ENCODE measurements around the gene WDR38. TPM values are rescaled to one million over a fixed set of nuclear protein-coding genes. Genes with fewer than 3 reads are reported as not detected.
A peak's percentile ranks its signal among the peaks of the same experiment; 100 is the strongest.

WDR38 gene
- not detected in 2 replicates for total RNA-seq (2016; rRNA removed; fragmentation: Illumina TruSeq; extraction: Trizol)
- not detected in 2 replicates for total RNA-seq (2016; cell fraction: cytosol; rRNA removed; fragmentation: Illumina TruSeq; extraction: Trizol; ENCODE audit: low read depth)
- not detected in 2 replicates for total RNA-seq (2016; cell fraction: insoluble cytoplasmic fraction; rRNA removed; fragmentation: Illumina TruSeq; extraction: Trizol)
- total RNA-seq (2016; cell fraction: membrane; rRNA removed; fragmentation: Illumina TruSeq; extraction: Trizol), result not detected in 2 replicates
- not detected in 2 replicates for total RNA-seq (2016; cell fraction: nucleus; rRNA removed; fragmentation: Illumina TruSeq; extraction: Trizol)
- not detected in 2 replicates for polyA plus RNA-seq (2011; rRNA removed)
- polyA plus RNA-seq (2011; cell fraction: cytosol; rRNA removed), result not detected in 2 replicates
- not detected in 2 replicates for polyA plus RNA-seq (2011; cell fraction: nucleus; rRNA removed)
- 0.11 TPM in 1 of 2 replicates, not detected in the other for polyA plus RNA-seq (2012)
- not detected in 2 replicates for polyA plus RNA-seq (2016; cell fraction: cytosol; fragmentation: Illumina TruSeq; extraction: Trizol; ENCODE audit: low read depth)
- polyA plus RNA-seq (2016; cell fraction: insoluble cytoplasmic fraction; fragmentation: Illumina TruSeq; extraction: Trizol; ENCODE audit: low read depth), result not detected in 2 replicates
- not detected in 2 replicates for polyA plus RNA-seq (2016; cell fraction: membrane; fragmentation: Illumina TruSeq; extraction: Trizol; ENCODE audit: low read depth)
- polyA plus RNA-seq (2016; cell fraction: nucleus; fragmentation: Illumina TruSeq; extraction: Trizol; ENCODE audit: insufficient read depth, low read depth), result not detected in 2 replicates
- polyA minus RNA-seq (2011; rRNA and poly(A)+ RNA removed; ENCODE audit: low replicate concordance), result not detected in 2 replicates
- not detected in 2 replicates for polyA minus RNA-seq (2011; cell fraction: cytosol; rRNA and poly(A)+ RNA removed)
- not detected in 2 replicates for polyA minus RNA-seq (2011; cell fraction: nucleus; rRNA and poly(A)+ RNA removed)
- Bru-seq, nascent RNA, result not detected
- not detected for BruChase-seq, experiment 1, labeled RNA remaining after a 6-hour chase
- not detected for BruChase-seq, experiment 2, labeled RNA remaining after a 2-hour chase
- long read RNA-seq, experiment 1, result 0 reads
- long read RNA-seq, experiment 2, result 0 reads

GRCh38 chr9:124852829-124853531, at the start of gene WDR38:
WDR38 (plus strand) TSS chr9:124853460; CDS start chr9:124853532, 72 bp downstream.
- H3K4me3 ChIP-seq (replicated peaks in 1 of 3; ENCODE audit: insufficient read depth in 1 of 3, low read depth in 2 of 3, low read length in 3 of 3), result peak within 1 kb of the TSS; percentile 24 to 69 (median 54); a peak in 5 of 6 replicates
- H2AFZ ChIP-seq (ENCODE audit: low read length), result no peak within 1 kb of the TSS
- H3K27ac ChIP-seq (ENCODE audit: extremely low read length, insufficient read depth, low read length), result no peak within 1 kb of the TSS
- H3K9me3 ChIP-seq (ENCODE audit: low read length), result no peaks in the 10 kb centered on the region
- H3K4me1 ChIP-seq (ENCODE audit: insufficient read depth, low read length), result peaks cover 38% of the 10 kb centered on the region
- H3K4me2 ChIP-seq (ENCODE audit: low read depth, low read length), result peak within 1 kb of the TSS; percentile 86
- ChIA-PET CTCF (ENCODE audit: low intra/inter-chr PET ratio, low total read pairs) (interaction anchor here (0.8 to 3.4 kb wide), 6 partner anchors 12 to 141 kb away, joined by 5 to 167 read pairs (median 17); partner anchors contain the start of genes NR6A1 and OLFML2A), POLR2A (interaction anchor here (0.7 to 4.1 kb wide), 10 partner anchors 8 to 82 kb away, joined by 3 to 16 read pairs (median 4); partner anchors contain the start of genes ARPC5L, NR6A1, OLFML2A and RPL35)
- no TSS peak for BruUV-seq (replicated peaks)
- 7% methylated on average over 11 of the region's 51 CpGs for WGBS (ENCODE audit: low lambda C conversion rate)
- H3K9ac ChIP-seq (ENCODE audit: insufficient read depth, low read depth, low read length), result peak within 1 kb of the TSS; percentile 28; the same call in 1 of the 2 replicates
- no peaks in the 10 kb centered on the region for H3K79me2 ChIP-seq (ENCODE audit: insufficient read depth, low read length)
- intact Hi-C loops (cut with micrococcal nuclease; ENCODE audit: unreplicated experiment) (loop anchor here (1.0 to 2.0 kb wide), 2 partner anchors 58 to 79 kb away; no protein-coding TSS in a partner anchor), in situ Hi-C loops (cut with HindIII; ENCODE audit: extremely low pct_ligation_motif_present, low pct_unique_long_range_greater_than_20kb) (loop anchor here (5.0 kb wide), 1 partner anchor 81 kb away; the partner anchor contains the start of gene NR6A1)
- H3K36me3 ChIP-seq (replicated peaks in 1 of 2; ENCODE audit: control insufficient read depth in 1 of 2, insufficient read depth in 2 of 2, low read length in 2 of 2), result peaks cover 3 to 11% of the 10 kb centered on the region in 2 experiments; a peak in 4 of 5 replicates
- H3K27me3 ChIP-seq (ENCODE audit: control insufficient read depth in 1 of 2, insufficient read depth in 2 of 2, low read length in 2 of 2), result no peaks in the 10 kb centered on the region; a peak in 2 of 5 replicates
- ATAC-seq (peak; percentile 79), DNase-seq (ENCODE audit: low spot score) (peak; percentile 77), FAIRE-seq (peak; percentile 36)
- peaks cover 8% of the 10 kb centered on the region; the same call in 1 of the 2 replicates for H4K20me1 ChIP-seq (ENCODE audit: insufficient read depth, low read length)
- TF ChIP-seq RFX1 (IDR thresholded peaks at IDR 0.05), result peak; percentile 47; the same call in 1 of the 2 replicates
- TF ChIP-seq DDIT3 (CRISPR knock-in tag; IDR thresholded peaks at IDR 0.05), result no peak
- TF ChIP-seq SOX6 (IDR thresholded peaks at IDR 0.05), result no peak
- peak; percentile 53 for TF ChIP-seq SOX6 (CRISPR knock-in tag; IDR thresholded peaks at IDR 0.05)
- no peak for TF ChIP-seq HNF4A (CRISPR knock-in tag; IDR thresholded peaks at IDR 0.05)
- peak; percentile 68; the same call in 1 of the 2 replicates for TF ChIP-seq REPIN1 (CRISPR knock-in tag; IDR thresholded peaks at IDR 0.05; ENCODE audit: borderline replicate concordance, low read depth)
- peak; percentile 86 to 95 for TF ChIP-seq HMGXB4 (CRISPR knock-in tag; IDR thresholded peaks at IDR 0.05; ENCODE audit: borderline replicate concordance in 1 of 2, low read depth in 1 of 2)
- peak; percentile 64; the same call in 1 of the 2 replicates for TF ChIP-seq ATF7-NPFF (CRISPR knock-in tag; IDR thresholded peaks at IDR 0.05; ENCODE audit: low read depth)
- peak; percentile 21 for TF ChIP-seq SMC3 (IDR thresholded peaks at IDR 0.05; ENCODE audit: low read length)
- TF ChIP-seq AGO1 (IDR thresholded peaks at IDR 0.05; ENCODE audit: low read depth, low read length, poor library complexity, severe bottlenecking), result peak; percentile 14
- TF ChIP-seq ZNF430 (CRISPR knock-in tag; IDR thresholded peaks at IDR 0.05), result peak; percentile 70; the same call in 1 of the 2 replicates
- peak; percentile 79 for TF ChIP-seq HBP1 (CRISPR knock-in tag; IDR thresholded peaks at IDR 0.05; ENCODE audit: low read depth)
- TF ChIP-seq ZFP62 (CRISPR knock-in tag; IDR thresholded peaks at IDR 0.05), result no peak
